ENCODE data around the gene PRICKLE2. TPM values are rescaled to one million over a fixed set of nuclear protein-coding genes. Genes with fewer than 3 reads are reported as not detected.

Gene PRICKLE2
- total RNA-seq, 4 donors from 2014 or later = 54.3 to 98.6 (median 62.5) TPM

DNA sequence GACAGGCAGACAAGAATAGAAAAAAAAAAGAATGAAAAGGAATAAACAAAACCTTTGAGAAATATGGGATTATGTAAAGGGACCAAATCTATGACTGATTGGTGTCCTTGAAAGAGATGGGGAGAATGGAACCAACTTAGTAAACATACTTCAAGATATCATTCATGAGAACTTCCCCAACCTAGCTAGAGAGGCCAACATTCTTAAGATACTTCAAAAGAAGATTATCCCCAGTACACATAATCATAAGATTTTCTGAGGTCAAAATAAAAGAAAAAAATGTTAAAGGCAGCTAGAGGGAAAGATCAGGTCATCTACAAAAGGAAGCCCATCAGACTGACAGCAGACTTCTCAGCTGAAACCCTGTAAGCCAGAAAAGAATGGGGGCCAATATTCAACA lies 110.6 kb downstream of the PRICKLE2 start:
- TF ChIP-seq, protein P1, sequence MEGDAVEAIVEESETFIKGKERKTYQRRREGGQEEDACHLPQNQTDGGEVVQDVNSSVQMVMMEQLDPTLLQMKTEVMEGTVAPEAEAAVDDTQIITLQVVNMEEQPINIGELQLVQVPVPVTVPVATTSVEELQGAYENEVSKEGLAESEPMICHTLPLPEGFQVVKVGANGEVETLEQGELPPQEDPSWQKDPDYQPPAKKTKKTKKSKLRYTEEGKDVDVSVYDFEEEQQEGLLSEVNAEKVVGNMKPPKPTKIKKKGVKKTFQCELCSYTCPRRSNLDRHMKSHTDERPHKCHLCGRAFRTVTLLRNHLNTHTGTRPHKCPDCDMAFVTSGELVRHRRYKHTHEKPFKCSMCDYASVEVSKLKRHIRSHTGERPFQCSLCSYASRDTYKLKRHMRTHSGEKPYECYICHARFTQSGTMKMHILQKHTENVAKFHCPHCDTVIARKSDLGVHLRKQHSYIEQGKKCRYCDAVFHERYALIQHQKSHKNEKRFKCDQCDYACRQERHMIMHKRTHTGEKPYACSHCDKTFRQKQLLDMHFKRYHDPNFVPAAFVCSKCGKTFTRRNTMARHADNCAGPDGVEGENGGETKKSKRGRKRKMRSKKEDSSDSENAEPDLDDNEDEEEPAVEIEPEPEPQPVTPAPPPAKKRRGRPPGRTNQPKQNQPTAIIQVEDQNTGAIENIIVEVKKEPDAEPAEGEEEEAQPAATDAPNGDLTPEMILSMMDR (IDR thresholded peaks at IDR 0.05; ENCODE audit: low read depth) = no peak

DNA sequence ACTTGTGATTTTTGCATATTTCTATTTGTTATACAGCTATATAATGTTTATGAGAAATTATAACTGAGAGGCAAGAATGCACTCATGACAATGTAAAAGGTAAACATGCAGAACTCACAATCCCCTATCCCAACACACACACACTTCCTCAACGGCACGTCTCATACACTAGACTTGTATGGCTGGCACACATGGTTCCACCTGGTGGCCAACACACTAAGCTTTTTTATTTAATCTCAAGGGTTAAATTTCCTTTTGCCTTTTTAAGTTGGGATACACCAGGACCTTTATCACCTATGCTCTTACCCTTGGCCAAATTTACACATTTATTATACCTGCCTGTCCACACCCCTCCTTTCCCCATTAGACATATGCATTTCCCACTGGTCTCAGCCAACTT lies 113.4 kb downstream of the PRICKLE2 start:
- TF ChIP-seq, protein P1 (IDR thresholded peaks at IDR 0.05; ENCODE audit: low read depth) = no peak

DNA sequence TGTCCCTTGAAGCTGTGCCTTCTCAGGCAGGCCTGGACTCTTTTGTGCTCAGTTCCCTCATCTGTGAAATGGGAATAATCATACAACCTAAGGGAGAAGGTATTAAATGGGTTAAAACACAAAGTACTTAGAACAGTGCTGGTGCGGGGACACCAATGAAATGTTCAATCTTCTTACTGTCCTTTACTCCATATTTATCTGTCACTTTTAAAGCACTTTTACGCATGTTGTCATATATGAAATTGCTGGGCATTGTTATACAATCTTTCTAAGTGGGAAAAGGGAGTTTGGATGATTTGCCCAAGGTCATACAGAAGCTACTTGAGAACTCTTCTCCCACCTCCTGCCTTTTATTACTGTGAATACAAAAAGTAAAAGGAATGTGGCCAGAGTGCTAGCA lies 114.2 kb downstream of the PRICKLE2 start:
- TF ChIP-seq, protein P1 (IDR thresholded peaks at IDR 0.05; ENCODE audit: low read depth) = no peak

DNA sequence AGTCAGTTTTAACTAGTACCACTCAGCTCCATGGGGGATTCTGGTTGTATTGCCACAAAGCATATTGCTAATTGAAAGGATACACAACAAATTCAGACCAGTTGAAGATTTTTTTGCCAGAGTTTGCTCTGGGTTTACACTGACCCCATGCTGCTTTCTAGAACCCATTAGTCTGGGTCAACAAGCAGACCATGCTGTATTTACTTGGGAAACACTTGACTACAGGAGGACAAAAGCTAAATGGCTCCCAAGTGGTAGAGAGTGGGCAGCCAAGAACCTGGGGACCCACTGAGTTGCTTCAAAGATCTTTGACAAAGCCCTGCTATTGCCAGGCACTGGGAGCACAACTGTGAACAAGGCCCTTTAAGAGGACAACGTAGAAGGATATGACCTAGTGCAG lies 115.2 kb downstream of the PRICKLE2 start:
- TF ChIP-seq, protein P1 (IDR thresholded peaks at IDR 0.05; ENCODE audit: low read depth) = no peak

DNA sequence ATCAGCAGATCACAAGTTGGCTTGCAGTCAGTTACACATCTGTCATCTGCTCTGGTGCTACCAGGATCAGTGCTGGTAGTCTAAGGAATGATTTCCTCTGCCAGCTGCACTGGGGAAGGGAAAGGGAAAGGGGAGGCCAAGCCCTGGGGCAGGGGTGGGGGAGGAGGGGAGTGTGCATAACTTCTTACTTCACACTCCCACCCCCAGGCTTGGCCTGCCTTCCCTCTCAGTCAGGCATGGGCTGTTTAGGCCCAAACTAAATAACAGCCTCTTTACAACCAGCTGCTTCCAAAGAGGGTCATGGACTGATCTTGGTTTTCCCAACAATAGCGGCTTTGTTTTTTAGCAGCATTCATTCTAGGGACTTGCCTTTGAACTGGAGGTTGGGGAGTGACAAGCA lies 115.8 kb downstream of the PRICKLE2 start:
- TF ChIP-seq, protein P1 (IDR thresholded peaks at IDR 0.05; ENCODE audit: low read depth) = no peak

DNA sequence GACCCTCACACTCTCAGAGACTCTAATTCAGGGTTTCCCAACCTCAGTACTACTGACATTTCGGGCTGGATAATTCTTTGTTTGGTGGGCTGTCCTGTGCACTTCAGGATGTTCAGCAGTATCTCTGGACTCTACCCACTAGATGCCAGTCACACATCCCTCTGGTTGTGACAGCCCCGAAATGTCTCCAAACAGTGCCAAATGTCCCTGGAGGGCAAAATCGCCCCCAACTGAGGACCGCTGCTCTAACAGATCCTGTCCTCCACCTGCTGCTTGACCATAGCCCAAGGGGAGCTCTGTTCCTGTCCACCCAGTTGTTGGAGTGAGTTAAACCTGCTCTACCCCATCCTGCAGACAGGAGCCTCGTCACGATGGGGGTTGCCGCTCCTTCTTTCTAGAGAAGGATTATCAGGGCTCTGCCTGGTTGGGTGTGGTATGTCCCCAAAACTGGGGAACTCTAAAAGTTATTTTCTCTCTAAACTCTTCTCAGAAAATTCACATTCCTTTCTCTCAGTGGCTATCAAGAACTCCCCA lies 116.4 kb downstream of the PRICKLE2 start:
- TF ChIP-seq, protein P1 (IDR thresholded peaks at IDR 0.05; ENCODE audit: low read depth) = no peak

DNA sequence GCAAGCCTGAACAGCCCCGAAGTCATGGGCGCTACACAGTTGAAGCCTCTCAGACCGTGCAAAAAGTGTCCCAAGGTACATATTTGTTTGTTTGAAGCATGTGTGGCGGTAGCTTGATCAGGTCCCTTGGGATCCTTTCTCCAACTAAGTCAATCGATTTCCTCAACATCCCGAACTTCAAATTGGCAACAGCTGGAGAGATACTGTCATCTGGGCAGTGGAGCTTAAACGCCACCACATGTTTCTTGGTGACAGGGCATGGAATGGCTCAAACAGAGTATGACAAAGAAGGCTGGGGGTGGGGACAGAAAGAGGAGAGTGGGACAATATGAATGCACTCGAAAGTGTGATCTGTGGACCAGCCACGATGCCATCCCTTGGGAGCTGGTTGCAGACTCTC lies 117.0 kb downstream of the PRICKLE2 start:
- TF ChIP-seq, protein P1 (IDR thresholded peaks at IDR 0.05; ENCODE audit: low read depth) = no peak

Measured in subcutaneous adipose tissue (tissue), 4 donors.